HL-60 (cell line): ENCODE results near the gene CACNA1C.

ENCODE experiments used
- POLR2AphosphoS5 ChIP-seq: IDR thresholded peaks from 2 replicates; pipeline ENCODE4 v1.6.1; 2012; ENCODE audit warnings: low read depth
- TF ChIP-seq, protein P1 (sequence below): IDR thresholded peaks from one replicate; pipeline ENCODE4 v1.5.1; 2011; ENCODE audit warnings: low read length, control low read depth, inconsistent platforms; ENCODE audit not compliant: insufficient read depth
- TF ChIP-seq, protein P2 (sequence below): IDR thresholded peaks from 2 replicates; pipeline ENCODE4 v1.6.1; 2012; ENCODE audit warnings: low read depth; ENCODE audit not compliant: insufficient replicate concordance

DNA sequence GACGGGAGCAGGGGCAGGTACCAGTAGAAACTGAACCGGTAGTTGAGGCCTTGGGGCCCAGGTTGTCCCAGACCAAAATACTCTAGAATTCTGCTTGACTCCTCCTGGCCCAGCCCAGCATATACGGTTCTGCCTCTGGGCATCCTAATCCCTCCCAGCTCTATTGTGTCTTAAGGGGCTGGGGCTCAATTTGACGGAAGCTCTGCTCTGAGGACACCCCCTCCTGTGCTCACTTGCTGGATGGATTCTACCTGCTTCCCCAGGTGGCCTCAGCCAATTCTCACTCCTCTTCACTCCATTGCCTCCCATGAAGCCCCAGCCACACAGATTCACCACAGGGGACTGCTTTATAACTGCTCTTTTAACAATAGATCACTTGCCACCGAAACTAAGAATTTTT is 522.5 kb downstream of the CACNA1C start:
- TF ChIP-seq, protein P1, sequence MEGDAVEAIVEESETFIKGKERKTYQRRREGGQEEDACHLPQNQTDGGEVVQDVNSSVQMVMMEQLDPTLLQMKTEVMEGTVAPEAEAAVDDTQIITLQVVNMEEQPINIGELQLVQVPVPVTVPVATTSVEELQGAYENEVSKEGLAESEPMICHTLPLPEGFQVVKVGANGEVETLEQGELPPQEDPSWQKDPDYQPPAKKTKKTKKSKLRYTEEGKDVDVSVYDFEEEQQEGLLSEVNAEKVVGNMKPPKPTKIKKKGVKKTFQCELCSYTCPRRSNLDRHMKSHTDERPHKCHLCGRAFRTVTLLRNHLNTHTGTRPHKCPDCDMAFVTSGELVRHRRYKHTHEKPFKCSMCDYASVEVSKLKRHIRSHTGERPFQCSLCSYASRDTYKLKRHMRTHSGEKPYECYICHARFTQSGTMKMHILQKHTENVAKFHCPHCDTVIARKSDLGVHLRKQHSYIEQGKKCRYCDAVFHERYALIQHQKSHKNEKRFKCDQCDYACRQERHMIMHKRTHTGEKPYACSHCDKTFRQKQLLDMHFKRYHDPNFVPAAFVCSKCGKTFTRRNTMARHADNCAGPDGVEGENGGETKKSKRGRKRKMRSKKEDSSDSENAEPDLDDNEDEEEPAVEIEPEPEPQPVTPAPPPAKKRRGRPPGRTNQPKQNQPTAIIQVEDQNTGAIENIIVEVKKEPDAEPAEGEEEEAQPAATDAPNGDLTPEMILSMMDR = no peak
- TF ChIP-seq POLR2AphosphoS5 = no peak
- TF ChIP-seq, protein P2, sequence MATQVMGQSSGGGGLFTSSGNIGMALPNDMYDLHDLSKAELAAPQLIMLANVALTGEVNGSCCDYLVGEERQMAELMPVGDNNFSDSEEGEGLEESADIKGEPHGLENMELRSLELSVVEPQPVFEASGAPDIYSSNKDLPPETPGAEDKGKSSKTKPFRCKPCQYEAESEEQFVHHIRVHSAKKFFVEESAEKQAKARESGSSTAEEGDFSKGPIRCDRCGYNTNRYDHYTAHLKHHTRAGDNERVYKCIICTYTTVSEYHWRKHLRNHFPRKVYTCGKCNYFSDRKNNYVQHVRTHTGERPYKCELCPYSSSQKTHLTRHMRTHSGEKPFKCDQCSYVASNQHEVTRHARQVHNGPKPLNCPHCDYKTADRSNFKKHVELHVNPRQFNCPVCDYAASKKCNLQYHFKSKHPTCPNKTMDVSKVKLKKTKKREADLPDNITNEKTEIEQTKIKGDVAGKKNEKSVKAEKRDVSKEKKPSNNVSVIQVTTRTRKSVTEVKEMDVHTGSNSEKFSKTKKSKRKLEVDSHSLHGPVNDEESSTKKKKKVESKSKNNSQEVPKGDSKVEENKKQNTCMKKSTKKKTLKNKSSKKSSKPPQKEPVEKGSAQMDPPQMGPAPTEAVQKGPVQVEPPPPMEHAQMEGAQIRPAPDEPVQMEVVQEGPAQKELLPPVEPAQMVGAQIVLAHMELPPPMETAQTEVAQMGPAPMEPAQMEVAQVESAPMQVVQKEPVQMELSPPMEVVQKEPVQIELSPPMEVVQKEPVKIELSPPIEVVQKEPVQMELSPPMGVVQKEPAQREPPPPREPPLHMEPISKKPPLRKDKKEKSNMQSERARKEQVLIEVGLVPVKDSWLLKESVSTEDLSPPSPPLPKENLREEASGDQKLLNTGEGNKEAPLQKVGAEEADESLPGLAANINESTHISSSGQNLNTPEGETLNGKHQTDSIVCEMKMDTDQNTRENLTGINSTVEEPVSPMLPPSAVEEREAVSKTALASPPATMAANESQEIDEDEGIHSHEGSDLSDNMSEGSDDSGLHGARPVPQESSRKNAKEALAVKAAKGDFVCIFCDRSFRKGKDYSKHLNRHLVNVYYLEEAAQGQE = no peak
